K562 (cell line): ENCODE data around the gene RPN1. TPM values are rescaled to one million over a fixed set of nuclear protein-coding genes. Genes with fewer than 3 reads are reported as not detected.

Experiments
- ATAC-seq: fragments of 200-7000 bp; cut with Tn5 transposase; 3 replicates; pipeline ENCODE4 v1.9.1; 2020; ENCODE audit warnings: moderate library complexity
- BruUV-seq: library from RNA; stranded (reverse); fragments of 400-500 nt; replicated peaks from 2 replicates; lab custom pipeline; 2021; lab: Mats Ljungman, UMichigan
- CTCF ChIA-PET: fragments of 300-600 bp; formaldehyde crosslinking; extraction: SDS; loops from one replicate; lab custom pipeline; 2021; ENCODE audit warnings: low intra/inter-chr PET ratio; lab: Yijun Ruan, JAX
- POLR2A ChIA-PET: fragments of 300-600, 350-650 bp; sonication (Branson Sonifier 250); formaldehyde crosslinking; extraction: SDS; loops from one replicate; lab custom pipeline; 2021; ENCODE audit warnings: antibody characterized with exemption, inconsistent platforms; lab: Yijun Ruan, JAX
- DNase-seq, 4 experiments: peaks; one replicate each; pipeline versions ENCODE4 v3.0.0 to v3.0.0-alpha.2; 2011 to 2018; ENCODE audit warnings: low spot score in 3 of 4, mixed read lengths in 3 of 4; ENCODE audit errors: extremely low read depth in 1 of 4
- FAIRE-seq: peaks from 2 replicates; lab custom pipeline; 2011; peaks lifted over from hg19 to GRCh38; lab: Jason Lieb, UNC
- H2AFZ ChIP-seq: 2 replicates; pipeline ENCODE4 v1.6.0; 2011; ENCODE audit warnings: low read depth, low read length, control low read depth, inconsistent platforms
- H3K27ac ChIP-seq: fragments of 200-600 bp; 3 replicates; pipeline ENCODE4 v1.8.0; 2011; ENCODE audit warnings: low read depth, mild to moderate bottlenecking, control low read depth, inconsistent platforms, low read length, moderate library complexity, mixed read lengths; ENCODE audit errors: extremely low read depth
- H3K27me3 ChIP-seq, 2 experiments: fragments of 300-600 bp in 1 of 2; 2 replicates in 1 of 2; 3 replicates in 1 of 2; pipeline versions ENCODE4 v1.6.0 to v1.8.0; 2011; ENCODE audit warnings: inconsistent platforms in 2 of 2, low read length in 2 of 2, mild to moderate bottlenecking in 1 of 2, mixed read lengths in 1 of 2, moderate library complexity in 1 of 2; ENCODE audit not compliant: control insufficient read depth in 2 of 2, insufficient read depth in 2 of 2
- H3K36me3 ChIP-seq: fragments of 300-600 bp; 3 replicates; pipeline ENCODE4 v1.8.0; 2011; ENCODE audit warnings: mild to moderate bottlenecking, low read length, inconsistent platforms; ENCODE audit not compliant: control insufficient read depth, insufficient read depth
- H3K4me1 ChIP-seq, 2 experiments: fragments of 200-600 bp in 1 of 2; replicated peaks in 1 of 2; 2 replicates in 1 of 2; 3 replicates in 1 of 2; pipeline versions ENCODE4 v1.5.1 to v1.8.0; 2011; ENCODE audit warnings: inconsistent platforms in 2 of 2, low read length in 2 of 2, mild to moderate bottlenecking in 1 of 2, mixed read lengths in 1 of 2, moderate library complexity in 1 of 2; ENCODE audit not compliant: control insufficient read depth in 2 of 2, insufficient read depth in 2 of 2
- H3K4me2 ChIP-seq: 2 replicates; pipeline ENCODE4 v1.6.1; 2011; ENCODE audit warnings: low read length, control low read depth, inconsistent platforms, mixed read lengths; ENCODE audit not compliant: insufficient read depth
- H3K4me3 ChIP-seq: fragments of 200-600 bp; sonication (generic), shearing (Covaris generic); 2 replicates; pipeline ENCODE4 v1.5.1; 2016; ENCODE audit warnings: control low read depth, inconsistent platforms
- H3K79me2 ChIP-seq: fragments of 200-600 bp; 3 replicates; pipeline ENCODE4 v1.8.0; 2011; ENCODE audit warnings: low read length, inconsistent platforms; ENCODE audit not compliant: control insufficient read depth, insufficient read depth
- H3K9ac ChIP-seq, 2 experiments: 2 replicates each; pipeline versions ENCODE4 v1.6.0 to v1.6.1; 2011; ENCODE audit warnings: low read depth in 2 of 2, low read length in 2 of 2, control low read depth in 1 of 2, inconsistent platforms in 1 of 2, mild to moderate bottlenecking in 1 of 2, mixed read lengths in 1 of 2; ENCODE audit not compliant: insufficient read depth in 1 of 2
- H3K9me1 ChIP-seq: one replicate; pipeline ENCODE4 v1.6.0; 2011; ENCODE audit warnings: inconsistent platforms, mild to moderate bottlenecking, low read length, moderate library complexity; ENCODE audit not compliant: control insufficient read depth, insufficient read depth
- H3K9me3 ChIP-seq: replicated peaks from 2 replicates; pipeline ENCODE4 v1.5.1; 2011; ENCODE audit warnings: low read depth, low read length, inconsistent platforms; ENCODE audit not compliant: control insufficient read depth, insufficient read depth
- H4K20me1 ChIP-seq: replicated peaks from 2 replicates; pipeline ENCODE4 v1.6.1; 2011; ENCODE audit warnings: low read length, inconsistent platforms, mixed read lengths; ENCODE audit not compliant: control insufficient read depth, insufficient read depth
- CBX3 ChIP-seq, 2 experiments: IDR thresholded peaks; 1 replicate in 1 of 2; 2 replicates in 1 of 2; pipeline ENCODE4 v1.6.1; 2012; ENCODE audit warnings: inconsistent platforms in 2 of 2, low read length in 2 of 2, borderline replicate concordance in 1 of 2, control low read depth in 1 of 2
- CCAR2 ChIP-seq: fragments of 200-400 bp; formaldehyde crosslinking; IDR thresholded peaks from 2 replicates; pipeline ENCODE4 v1.6.1; 2017; ENCODE audit warnings: mild to moderate bottlenecking, low read depth, low read length
- HDAC1 ChIP-seq, 2 experiments: fragments of 450-650 bp; IDR thresholded peaks; 2 replicates each; pipeline ENCODE4 v1.6.1; 2016 to 2017; ENCODE audit warnings: inconsistent platforms in 1 of 2, mild to moderate bottlenecking in 1 of 2, moderate library complexity in 1 of 2
- HNRNPLL ChIP-seq: fragments of 200-400 bp; formaldehyde crosslinking; IDR thresholded peaks from 2 replicates; pipeline ENCODE4 v1.6.1; 2017; ENCODE audit warnings: low read length, low read depth, mild to moderate bottlenecking; ENCODE audit not compliant: poor library complexity, severe bottlenecking
- HOXB6 ChIP-seq: fragments of 250-450 bp; sonication (Bioruptor Pico); IDR thresholded peaks from 2 replicates; pipeline ENCODE4 v1.5.1; 2022; ENCODE audit warnings: mild to moderate bottlenecking, borderline replicate concordance
- KLF1 ChIP-seq: fragments of 450-650 bp; IDR thresholded peaks from 2 replicates; pipeline ENCODE4 v1.6.1; 2016; ENCODE audit warnings: missing genetic modification characterization, missing compliant biosample characterization
- MEF2D ChIP-seq: conservative IDR thresholded peaks from 2 replicates; pipeline ENCODE4 v1.6.1; 2016; ENCODE audit warnings: low read depth, missing genetic modification characterization, missing compliant biosample characterization
- MTA3 ChIP-seq: fragments of 450-650 bp; formaldehyde crosslinking; IDR thresholded peaks from 2 replicates; pipeline ENCODE4 v1.6.1; 2017; ENCODE audit warnings: mild to moderate bottlenecking, borderline replicate concordance
- NBN ChIP-seq: fragments of 450-650 bp; IDR thresholded peaks from 2 replicates; pipeline ENCODE4 v1.6.1; 2016; ENCODE audit warnings: low read depth, mild to moderate bottlenecking
- NR2C2 ChIP-seq, 2 experiments: fragments of 200-800 bp in 1 of 2; sonication (Bioruptor generic) in 1 of 2; sonication (generic) in 1 of 2; formaldehyde crosslinking in 1 of 2; IDR thresholded peaks; 2 replicates each; pipeline versions ENCODE4 v1.6.1 to v1.8.0; 2016 to 2022; ENCODE audit warnings: mild to moderate bottlenecking in 1 of 2, missing compliant biosample characterization in 1 of 2, missing genetic modification characterization in 1 of 2, missing genetic modification reagents in 1 of 2
- POLR2H ChIP-seq: IDR thresholded peaks from 2 replicates; pipeline ENCODE4 v1.6.1; 2016; ENCODE audit warnings: missing genetic modification characterization, low read depth, mild to moderate bottlenecking, control low read depth, missing compliant biosample characterization, moderate library complexity
- PTTG1 ChIP-seq: fragments of 450-650 bp; IDR thresholded peaks from 2 replicates; pipeline ENCODE4 v1.6.1; 2016; ENCODE audit warnings: low read depth, mild to moderate bottlenecking, missing genetic modification characterization, missing compliant biosample characterization
- RBFOX2 ChIP-seq: fragments of 200-400 bp; formaldehyde crosslinking; IDR thresholded peaks from 2 replicates; pipeline ENCODE4 v1.6.1; 2017; ENCODE audit warnings: low read depth, mild to moderate bottlenecking, low read length, moderate library complexity
- SIRT6 ChIP-seq: IDR thresholded peaks from one replicate; pipeline ENCODE4 v1.6.1; 2012; ENCODE audit warnings: low read depth, mild to moderate bottlenecking, control low read depth, inconsistent platforms, low read length, moderate library complexity
- SMAD1 ChIP-seq: fragments of 150-350 bp; IDR thresholded peaks from 2 replicates; pipeline ENCODE4 v1.6.1; 2014; ENCODE audit warnings: low read length, low read depth; ENCODE audit not compliant: partially characterized antibody
- TFAM ChIP-seq: fragments of 250-450 bp; sonication (Bioruptor Pico); conservative IDR thresholded peaks from 2 replicates; pipeline ENCODE4 v1.5.0; 2021; ENCODE audit warnings: mild to moderate bottlenecking, moderate library complexity
- YY1 ChIP-seq, 3 experiments: IDR thresholded peaks; 2 replicates each; pipeline ENCODE4 v1.6.1; 2011; ENCODE audit warnings: low read length in 2 of 3, mild to moderate bottlenecking in 2 of 3, moderate library complexity in 2 of 3, borderline replicate concordance in 1 of 3, control low read depth in 1 of 3, low read depth in 1 of 3; ENCODE audit not compliant: insufficient read depth in 3 of 3, insufficient replicate concordance in 2 of 3, control insufficient read depth in 1 of 3, insufficient read length in 1 of 3; ENCODE audit errors: extremely low read depth in 1 of 3
- ZKSCAN8 ChIP-seq: fragments of 200-800 bp; sonication (Bioruptor generic); IDR thresholded peaks from 2 replicates; pipeline ENCODE4 v1.6.1; 2016; ENCODE audit warnings: missing genetic modification characterization, missing compliant biosample characterization
- ZNF146 ChIP-seq: IDR thresholded peaks from one replicate; pipeline ENCODE4 v1.6.1; 2018; ENCODE audit warnings: missing compliant biosample characterization; ENCODE audit not compliant: unreplicated experiment
- ZNF165 ChIP-seq: fragments of 250-450 bp; sonication (Bioruptor Pico); IDR thresholded peaks from 2 replicates; pipeline ENCODE4 v1.4.0; 2020; ENCODE audit warnings: borderline replicate concordance
- ZNF644 ChIP-seq: fragments of 200-800 bp; sonication (Bioruptor generic); IDR thresholded peaks from 2 replicates; pipeline ENCODE4 v1.6.1; 2016; ENCODE audit warnings: low read depth, missing genetic modification characterization, missing compliant biosample characterization
- WGBS: fragments of 100-300 bp; shearing (Covaris generic); methylation state at CpG from one replicate; pipeline ENCODE4 v1.1.6; 2016; ENCODE audit warnings: low coverage, mixed read lengths; ENCODE audit not compliant: insufficient coverage; ENCODE audit errors: missing lambda C conversion rate; 5-methylcytosine and 5-hydroxymethylcytosine counted together
- in situ Hi-C: fragments of 300-500 bp; cut with MboI; formaldehyde crosslinking; loops from 4 replicates; pipeline ENCODE4 v1.15.0; 2018; ENCODE audit warnings: inconsistent platforms, mixed read lengths
- intact Hi-C: fragments of 100-400 bp; cut with micrococcal nuclease; formaldehyde crosslinking; loops from 2 replicates; pipeline ENCODE4 v1.14.2; 2022
- polyA plus RNA-seq, 8 experiments: library from polyadenylated mRNA; depleted of rRNA in 4 of 8; stranded (reverse) in 5 of 8; unstranded in 3 of 8; fragments of >200 nt; fragmentation: Nextera tagmentation in 2 of 8; fragmentation: Illumina TruSeq in 1 of 8; extraction: Ambion mirVana in 2 of 8; extraction: Trizol in 1 of 8; gene quantifications; 2 replicates each; pipeline versions ENCODE4 v1.2.1 to v1.2.3, GENCODE V29; 2011 to 2014; ENCODE audit warnings: inconsistent platforms in 1 of 8, missing spikeins in 1 of 8
- total RNA-seq, 7 experiments: library from RNA; depleted of rRNA in 6 of 7; stranded (reverse); fragments of >200 nt in 6 of 7; fragmentation: Illumina TruSeq in 2 of 7; extraction: Trizol in 2 of 7; gene quantifications; 2 replicates each; pipeline versions ENCODE4 v1.2.1 to v1.2.3, GENCODE V29; 2011 to 2021; ENCODE audit warnings: low replicate concordance in 1 of 7

RPN1 gene
- total and polyA plus RNA-seq, 9 of the 15 experiments (the other 6 are each of a cell fraction or from before 2014, with no cell fraction given) = 39.5 to 300 (median 148) TPM

DNA sequence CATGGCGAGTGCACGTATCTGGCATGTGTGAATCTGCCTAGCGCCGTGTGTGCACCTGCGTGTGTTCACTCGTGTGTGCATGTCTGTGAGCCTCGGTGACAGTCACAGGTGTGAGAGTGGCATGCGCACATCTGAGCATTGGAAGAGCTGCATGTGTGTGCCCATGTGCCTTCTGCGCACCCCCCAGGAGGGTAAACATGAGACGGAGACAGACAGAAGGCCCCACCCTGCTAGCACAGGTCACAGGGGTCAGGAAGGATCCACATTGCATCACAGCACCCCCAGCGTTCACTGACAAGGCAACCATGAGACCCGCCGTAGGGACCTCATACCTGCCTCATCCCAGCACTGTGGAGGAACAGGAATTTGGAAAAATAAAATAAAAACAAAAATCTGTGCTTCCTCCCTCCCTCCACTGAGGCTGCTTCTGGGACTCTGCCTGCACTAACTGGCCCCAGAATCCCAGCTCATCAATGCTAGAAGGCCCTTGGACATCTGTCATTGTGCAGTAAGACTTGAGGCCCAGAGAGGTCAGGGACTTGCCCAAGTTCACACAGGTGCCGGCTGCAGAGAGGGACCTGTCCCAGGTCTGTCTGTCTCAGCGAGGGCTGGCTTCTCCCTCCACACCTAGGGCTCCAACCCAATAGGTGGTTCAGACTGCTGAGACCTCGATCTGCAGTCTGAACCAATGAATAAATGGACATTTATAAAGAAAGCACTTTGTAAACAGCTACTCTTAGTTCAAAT is 37.4 kb downstream of the RPN1 start (continued):
- TF ChIP-seq ZNF165 (CRISPR knock-in tag) (no peak), ZKSCAN8 (CRISPR knock-in tag) (no peak), CBX3 (IDR thresholded peaks at IDR 0.05; ENCODE audit: borderline replicate concordance in 1 of 2, low read length in 2 of 2) (no peak), MEF2D (tag) (no peak)

DNA sequence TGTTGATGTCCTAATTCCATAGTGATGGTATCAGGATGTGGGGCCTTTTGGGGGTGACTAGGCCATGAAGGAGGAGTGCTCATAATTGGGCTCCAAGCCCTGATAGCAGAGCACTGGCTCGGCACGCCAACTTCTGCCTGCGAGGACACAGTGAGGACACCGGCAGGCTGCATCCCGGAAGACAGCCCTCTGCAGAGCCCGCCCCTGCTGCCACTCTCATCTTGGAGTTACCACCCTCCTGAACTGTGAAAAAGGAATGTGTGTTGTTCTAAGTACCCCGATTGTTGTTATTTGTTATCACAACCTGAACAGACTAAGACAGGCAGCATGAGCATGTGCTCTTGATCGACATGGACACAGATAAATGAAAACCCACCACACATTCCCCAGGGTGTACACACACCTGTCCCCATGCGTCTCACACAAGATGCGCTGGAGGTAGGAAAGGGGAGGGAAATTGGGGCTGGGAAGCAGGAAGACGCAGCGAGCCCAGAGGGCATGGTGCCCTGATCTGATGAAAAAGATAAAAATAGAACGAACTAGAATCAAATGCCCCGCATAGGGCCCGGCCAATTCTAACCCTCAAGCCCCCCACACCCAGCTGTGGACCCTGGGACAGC is 40.1 kb downstream of the RPN1 start:
- FAIRE-seq = no peak
- no peak for ATAC-seq
- H3K27me3 ChIP-seq = no peaks in the 10 kb centered on the region
- no peaks in the 10 kb centered on the region; the same call in 1 of the 2 replicates for H4K20me1 ChIP-seq
- H3K27ac ChIP-seq = no peak overlapping the region
- intact Hi-C loops = no loop called here
- no TSS peak for BruUV-seq
- no peak for DNase-seq
- no peak overlapping the region for H3K4me3 ChIP-seq
- H3K4me2 ChIP-seq = no peak overlapping the region
- H3K79me2 ChIP-seq = no peaks in the 10 kb centered on the region
- no peaks in the 10 kb centered on the region for H3K9me1 ChIP-seq
- H3K9me3 ChIP-seq = no peaks in the 10 kb centered on the region
- peaks cover 0 to 8% of the 10 kb centered on the region in 2 experiments; a peak in 2 of 5 replicates for H3K4me1 ChIP-seq
- H3K36me3 ChIP-seq = peaks cover 8% of the 10 kb centered on the region; the same call in 2 of the 3 replicates
- ChIA-PET CTCF (no interaction called here), POLR2A (no interaction called here)
- no peak overlapping the region for H2AFZ ChIP-seq
- WGBS = 77% methylated on average over 11 of the region's 15 CpGs
- no peak overlapping the region; a peak in 1 of 4 replicates for H3K9ac ChIP-seq
- in situ Hi-C loops = no loop called here
- TF ChIP-seq CCAR2 (no peak), MTA3 (no peak), POLR2H (no peak), KLF1 (tag) (no peak), NR2C2 (CRISPR knock-in tag; IDR thresholded peaks at IDR 0.05) (no peak), NR2C2 (tag; IDR thresholded peaks at IDR 0.05) (no peak), YY1 (IDR thresholded peaks at IDR 0.05; ENCODE audit: borderline replicate concordance in 1 of 3, control insufficient read depth in 1 of 3, extremely low read depth in 1 of 3, insufficient read depth in 3 of 3, insufficient read length in 1 of 3, insufficient replicate concordance in 2 of 3, low read depth in 1 of 3, low read length in 2 of 3) (no peak), RBFOX2 (no peak), HDAC1 (IDR thresholded peaks at IDR 0.05) (no peak), TFAM (CRISPR knock-in tag) (no peak), SMAD1 (no peak), HNRNPLL (no peak), NBN (no peak), SIRT6 (no peak), PTTG1 (tag) (no peak), ZNF644 (tag) (no peak), HOXB6 (CRISPR knock-in tag) (no peak), ZNF146 (CRISPR knock-in tag) (no peak)
